B cell (primary cell): ENCODE measurements around the gene ENO4. TPM values are rescaled to one million over a fixed set of nuclear protein-coding genes. Genes with fewer than 3 reads are reported as not detected.

Experiments
- ATAC-seq: fragments of 200-7000 bp; cut with Tn5 transposase; one replicate; pipeline ENCODE4 v1.10.0; 2021; ENCODE audit warnings: low read depth, mild to moderate bottlenecking, moderate number of reproducible peaks, moderate library complexity
- CTCF ChIA-PET: fragments of 350-600 bp; sonication (Branson Sonifier 250); formaldehyde crosslinking; loops from one replicate; lab custom pipeline; 2021; ENCODE audit warnings: antibody characterized with exemption, inconsistent platforms; lab: Charles Lee
- POLR2A ChIA-PET: fragments of 350-600 bp; sonication (Branson Sonifier 250); formaldehyde crosslinking; loops from one replicate; lab custom pipeline; 2021; ENCODE audit warnings: antibody characterized with exemption; lab: Charles Lee
- DNase-seq: peaks from one replicate; pipeline ENCODE4 v3.0.0; 2013
- H2AFZ ChIP-seq: 2 replicates; pipeline ENCODE4 v1.6.1; 2012; ENCODE audit warnings: mild to moderate bottlenecking, low read depth, low read length; ENCODE audit not compliant: insufficient read depth, poor library complexity, severe bottlenecking
- H3K27ac ChIP-seq, 2 donors: 1 replicate in 1 of 2; 2 replicates in 1 of 2; pipeline ENCODE4 v1.5.1; 2012 to 2013; ENCODE audit warnings: low read length in 2 of 2, mild to moderate bottlenecking in 2 of 2, moderate library complexity in 1 of 2
- H3K27me3 ChIP-seq, 4 experiments: fragments of 200-600 bp in 1 of 4; sonication (generic) in 1 of 4; replicated peaks in 1 of 4; 1 replicate in 2 of 4; 2 replicates in 2 of 4; pipeline versions ENCODE4 v1.6.1 to v1.7.0; 2013 to 2016; ENCODE audit warnings: low read length in 3 of 4, mild to moderate bottlenecking in 2 of 4, mixed read lengths in 1 of 4, moderate library complexity in 1 of 4; ENCODE audit not compliant: insufficient read depth in 4 of 4, control insufficient read depth in 3 of 4; ENCODE audit errors: control extremely low read depth in 1 of 4
- H3K36me3 ChIP-seq, 2 experiments: replicated peaks in 1 of 2; 1 replicate in 1 of 2; 2 replicates in 1 of 2; pipeline versions ENCODE4 v1.6.1 to v1.7.1; 2013; ENCODE audit warnings: low read length in 1 of 2; ENCODE audit not compliant: insufficient read depth in 2 of 2, control insufficient read depth in 1 of 2; ENCODE audit errors: control extremely low read depth in 1 of 2, extremely low read depth in 1 of 2
- H3K4me1 ChIP-seq, 2 donors: fragments of 200-600 bp in 1 of 2; sonication (generic) in 1 of 2; 1 replicate in 1 of 2; 2 replicates in 1 of 2; pipeline versions ENCODE4 v1.5.1 to v1.6.1; 2013 to 2017; ENCODE audit warnings: low read length in 2 of 2; ENCODE audit not compliant: control insufficient read depth in 2 of 2, insufficient read depth in 2 of 2
- H3K4me2 ChIP-seq: replicated peaks from 2 replicates; pipeline ENCODE3; 2012; ENCODE audit warnings: mild to moderate bottlenecking, low read depth, low read length; ENCODE audit not compliant: poor library complexity, severe bottlenecking
- H3K4me3 ChIP-seq, 5 experiments: fragments of 200-600 bp in 1 of 5; sonication (generic) in 1 of 5; 1 replicate in 3 of 5; 2 replicates in 2 of 5; pipeline versions ENCODE4 v1.5.1 to v1.7.0; 2011 to 2016; ENCODE audit warnings: low read length in 4 of 5, mild to moderate bottlenecking in 4 of 5, low read depth in 2 of 5, control low read depth in 1 of 5, moderate library complexity in 1 of 5; ENCODE audit not compliant: insufficient read depth in 1 of 5; ENCODE audit errors: control extremely low read depth in 1 of 5, extremely low read depth in 1 of 5
- H3K79me2 ChIP-seq: fragments of 200-600 bp; sonication (generic); one replicate; pipeline ENCODE4 v1.6.0; 2016; ENCODE audit warnings: low read length; ENCODE audit not compliant: control insufficient read depth, insufficient read depth
- H3K9ac ChIP-seq: fragments of 200-600 bp; sonication (generic); 2 replicates; pipeline ENCODE4 v1.6.1; 2017; ENCODE audit warnings: mild to moderate bottlenecking, low read length, moderate library complexity
- H3K9me3 ChIP-seq, 3 donors: one replicate each; pipeline versions ENCODE4 v1.6.1 to v1.7.1; 2013; ENCODE audit warnings: low read length in 2 of 3; ENCODE audit not compliant: control insufficient read depth in 2 of 3, insufficient read depth in 1 of 3; ENCODE audit errors: control extremely low read depth in 1 of 3
- H4K20me1 ChIP-seq: 2 replicates; pipeline ENCODE4 v1.6.0; 2012; ENCODE audit warnings: mild to moderate bottlenecking, low read length; ENCODE audit not compliant: insufficient read depth, control insufficient read depth, poor library complexity, severe bottlenecking
- H3K27ac Mint-ChIP-seq: one replicate; pipeline ENCODE4 v1.8.0; 2021; ENCODE audit warnings: mixed read lengths
- H3K27me3 Mint-ChIP-seq: one replicate; pipeline ENCODE4 v1.8.0; 2021; ENCODE audit warnings: mixed read lengths
- H3K4me1 Mint-ChIP-seq: one replicate; pipeline ENCODE4 v1.8.0; 2021; ENCODE audit warnings: mixed read lengths
- H3K4me3 Mint-ChIP-seq: one replicate; pipeline ENCODE4 v1.8.0; 2021; ENCODE audit warnings: mixed read lengths
- H3K9me3 Mint-ChIP-seq: one replicate; pipeline ENCODE4 v1.8.0; 2022; ENCODE audit warnings: mixed read lengths; ENCODE audit not compliant: insufficient read depth
- EZH2 ChIP-seq: IDR thresholded peaks from 2 replicates; pipeline ENCODE4 v1.6.1; 2012; ENCODE audit warnings: borderline replicate concordance, low read depth, mild to moderate bottlenecking, moderate library complexity, low read length; ENCODE audit not compliant: insufficient read depth, poor library complexity, severe bottlenecking
- WGBS: methylation state at CpG from one replicate; pipeline ENCODE4 v1.1.5; 2013; ENCODE audit warnings: missing lambda C conversion rate; ENCODE audit not compliant: insufficient coverage; 5-methylcytosine and 5-hydroxymethylcytosine counted together
- intact Hi-C: fragments of 100-400 bp; cut with micrococcal nuclease; formaldehyde crosslinking; loops from one replicate; pipeline ENCODE4 v1.10.0; 2022
- polyA plus RNA-seq: library from polyadenylated mRNA; depleted of rRNA; stranded (reverse); fragments of >200 nt; gene quantifications from 2 replicates; pipeline ENCODE4 v1.2.3, GENCODE V29; 2012
- total RNA-seq, 2 donors: library from RNA; stranded (reverse); fragments of 120-200 nt in 1 of 2; gene quantifications; 1 replicate in 1 of 2; 2 replicates in 1 of 2; pipeline versions ENCODE4 v1.2.3 to v1.2.4, GENCODE V29; 2013 to 2022
- TF ChIP-seq, protein P1 (sequence below): fragments of 200-600 bp; IDR thresholded peaks from one replicate; pipeline ENCODE4 v1.8.0; 2022; ENCODE audit warnings: antibody characterized with exemption, mild to moderate bottlenecking

The ENO4 gene
- total and polyA plus RNA-seq, 2 donors (not counting 1 experiment from before 2014, with no cell fraction given): 0.07 to 0.37 TPM

DNA sequence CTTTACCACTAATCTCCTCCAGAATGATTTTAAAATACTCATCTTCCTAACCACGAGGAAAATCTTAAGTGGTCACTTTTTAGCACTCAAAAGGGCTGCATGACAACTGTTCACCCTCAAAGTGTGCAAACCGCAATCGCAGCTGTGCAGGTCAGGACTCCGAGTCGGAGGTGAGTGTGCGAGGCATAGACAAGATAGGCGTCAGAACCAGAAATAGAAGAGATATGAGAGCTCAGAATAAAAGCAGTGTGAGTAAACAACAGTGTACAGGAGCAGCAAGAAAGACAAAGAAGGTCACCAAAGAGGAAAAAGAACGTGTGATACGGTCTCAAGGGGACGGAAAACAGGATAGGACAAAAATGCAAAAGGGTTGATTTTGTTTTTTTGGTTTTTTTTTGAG, 17.5 kb upstream of the ENO4 start:
- DNase-seq (no peak), ATAC-seq (no peak)
- Mint-ChIP-seq H3K9me3 (no peaks in the 10 kb centered on the region), H3K27ac (no peak overlapping the region), H3K4me3 (no peak overlapping the region), H3K4me1 (no peaks in the 10 kb centered on the region), H3K27me3 (no peaks in the 10 kb centered on the region)
- Histone ChIP-seq H3K36me3 (no peaks in the 10 kb centered on the region), H3K9me3 (no peaks in the 10 kb centered on the region), H3K27ac (no peak overlapping the region), H3K27me3 (no peaks in the 10 kb centered on the region), H3K4me1 (no peaks in the 10 kb centered on the region), H3K4me2 (no peak overlapping the region), H2AFZ (no peak overlapping the region), H3K79me2 (no peaks in the 10 kb centered on the region), H3K9ac (no peak overlapping the region), H3K4me3 (no peak overlapping the region), H4K20me1 (no peaks in the 10 kb centered on the region)
- intact Hi-C loops: no loop called here
- TF ChIP-seq EZH2: no peak
- TF ChIP-seq, protein P1, sequence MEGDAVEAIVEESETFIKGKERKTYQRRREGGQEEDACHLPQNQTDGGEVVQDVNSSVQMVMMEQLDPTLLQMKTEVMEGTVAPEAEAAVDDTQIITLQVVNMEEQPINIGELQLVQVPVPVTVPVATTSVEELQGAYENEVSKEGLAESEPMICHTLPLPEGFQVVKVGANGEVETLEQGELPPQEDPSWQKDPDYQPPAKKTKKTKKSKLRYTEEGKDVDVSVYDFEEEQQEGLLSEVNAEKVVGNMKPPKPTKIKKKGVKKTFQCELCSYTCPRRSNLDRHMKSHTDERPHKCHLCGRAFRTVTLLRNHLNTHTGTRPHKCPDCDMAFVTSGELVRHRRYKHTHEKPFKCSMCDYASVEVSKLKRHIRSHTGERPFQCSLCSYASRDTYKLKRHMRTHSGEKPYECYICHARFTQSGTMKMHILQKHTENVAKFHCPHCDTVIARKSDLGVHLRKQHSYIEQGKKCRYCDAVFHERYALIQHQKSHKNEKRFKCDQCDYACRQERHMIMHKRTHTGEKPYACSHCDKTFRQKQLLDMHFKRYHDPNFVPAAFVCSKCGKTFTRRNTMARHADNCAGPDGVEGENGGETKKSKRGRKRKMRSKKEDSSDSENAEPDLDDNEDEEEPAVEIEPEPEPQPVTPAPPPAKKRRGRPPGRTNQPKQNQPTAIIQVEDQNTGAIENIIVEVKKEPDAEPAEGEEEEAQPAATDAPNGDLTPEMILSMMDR: no peak
- WGBS: 91% methylated on average over 10 of the region's 10 CpGs
- CTCF ChIA-PET: interaction anchor here (0.7 kb wide), 1 partner anchor 335 kb away, joined by 4 read pairs; no protein-coding TSS in a partner anchor
- POLR2A ChIA-PET: no interaction called here

DNA sequence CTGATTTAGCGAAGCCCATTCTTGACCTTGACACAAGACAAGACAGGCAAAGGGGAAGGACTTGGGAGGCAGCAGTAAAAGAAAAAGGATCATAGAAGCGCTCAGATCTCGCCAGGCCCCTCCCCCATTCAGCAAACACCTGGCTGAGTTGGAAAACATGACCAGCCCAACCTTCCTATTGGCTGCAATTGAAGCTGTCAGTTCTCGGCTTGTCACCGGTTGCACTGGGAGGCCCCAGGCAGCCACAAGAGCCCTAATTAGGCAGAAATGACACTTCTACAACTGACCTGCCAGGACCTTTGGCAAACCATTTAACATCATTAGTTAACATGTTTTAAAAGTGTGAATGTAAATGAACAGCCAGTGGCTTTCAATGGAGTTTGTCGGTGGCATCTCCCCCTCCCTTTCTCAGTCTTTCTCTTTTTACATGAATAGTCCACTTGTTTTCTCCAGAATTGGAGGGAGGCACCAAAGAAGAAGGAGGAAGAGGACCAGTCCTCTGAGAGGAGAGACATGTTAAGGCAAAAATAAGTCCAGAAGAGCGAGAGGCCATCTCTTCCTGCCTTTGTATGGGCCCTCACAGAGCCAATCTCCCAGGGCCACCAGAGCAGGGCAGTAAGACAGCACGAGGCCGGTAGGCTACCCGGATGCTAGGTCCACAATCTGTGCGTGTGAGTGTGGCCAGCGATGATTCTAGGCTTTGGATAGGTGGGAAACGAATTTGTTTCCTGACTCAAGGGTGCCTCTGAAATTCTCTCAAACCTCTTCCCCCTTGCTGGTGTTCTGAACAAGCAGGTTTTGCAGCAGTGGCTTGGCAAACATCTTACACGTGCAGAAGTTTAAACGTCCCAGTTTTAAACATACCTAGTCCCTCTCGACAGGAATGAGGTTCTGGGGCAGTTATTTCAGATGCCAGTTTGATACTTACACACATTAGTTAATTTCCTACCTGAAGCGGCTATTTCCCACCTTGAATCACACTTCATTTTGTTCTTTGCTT, 15.0 kb upstream of the ENO4 start:
- Histone ChIP-seq H3K79me2 (no peaks in the 10 kb centered on the region), H3K4me2 (no peak overlapping the region), H3K4me1 (no peaks in the 10 kb centered on the region), H3K9me3 (no peaks in the 10 kb centered on the region), H3K9ac (no peak overlapping the region), H4K20me1 (no peaks in the 10 kb centered on the region), H3K4me3 (no peak overlapping the region), H3K36me3 (no peaks in the 10 kb centered on the region), H3K27ac (no peak overlapping the region), H2AFZ (no peak overlapping the region), H3K27me3 (no peaks in the 10 kb centered on the region)
- CTCF ChIA-PET: interaction anchor here (1.2 kb wide), 1 partner anchor 9 kb away, joined by 3 read pairs; no protein-coding TSS in a partner anchor
- WGBS: 86% methylated on average over 9 of the region's 17 CpGs
- TF ChIP-seq, protein P1: no peak
- no peak for TF ChIP-seq EZH2
- H3K4me3 Mint-ChIP-seq: no peak overlapping the region
- ATAC-seq (no peak), DNase-seq (no peak)
- POLR2A ChIA-PET: no interaction called here
- H3K27me3 Mint-ChIP-seq: no peaks in the 10 kb centered on the region
- H3K9me3 Mint-ChIP-seq: no peaks in the 10 kb centered on the region
- no peak overlapping the region for H3K27ac Mint-ChIP-seq
- peaks cover 14% of the 10 kb centered on the region for H3K4me1 Mint-ChIP-seq
- intact Hi-C loops: no loop called here
